ENCODE measurements around the gene MYO5B.

MYO5B gene

GRCh38 chr18:49973592-49973991 is 221.4 kb downstream of the MYO5B start:
- H3K36me3 Mint-ChIP-seq (ENCODE audit: low read depth), result no peaks in the 10 kb centered on the region
- H3K4me3 Mint-ChIP-seq, result no peak overlapping the region
- intact Hi-C loops (cut with micrococcal nuclease), result no loop called here
- no peaks in the 10 kb centered on the region for H3K27me3 Mint-ChIP-seq
- H3K4me1 Mint-ChIP-seq (ENCODE audit: low read depth), result no peaks in the 10 kb centered on the region
- H3K27ac Mint-ChIP-seq, result no peak overlapping the region
- H3K9me3 Mint-ChIP-seq, result no peaks in the 10 kb centered on the region

GRCh38 chr18:49972535-49972934 is 222.4 kb downstream of the MYO5B start:
- H3K4me3 Mint-ChIP-seq, result no peak overlapping the region
- no peaks in the 10 kb centered on the region for H3K4me1 Mint-ChIP-seq (ENCODE audit: low read depth)
- no peaks in the 10 kb centered on the region for H3K36me3 Mint-ChIP-seq (ENCODE audit: low read depth)
- intact Hi-C loops (cut with micrococcal nuclease), result no loop called here
- no peaks in the 10 kb centered on the region for H3K9me3 Mint-ChIP-seq
- H3K27me3 Mint-ChIP-seq, result no peaks in the 10 kb centered on the region
- no peak overlapping the region for H3K27ac Mint-ChIP-seq

GRCh38 chr18:49971462-49971861 is 223.5 kb downstream of the MYO5B start:
- Mint-ChIP-seq H3K4me1 (ENCODE audit: low read depth) (no peaks in the 10 kb centered on the region), H3K36me3 (ENCODE audit: low read depth) (no peaks in the 10 kb centered on the region), H3K27me3 (no peaks in the 10 kb centered on the region), H3K9me3 (no peaks in the 10 kb centered on the region), H3K4me3 (no peak overlapping the region), H3K27ac (no peak overlapping the region)
- intact Hi-C loops (cut with micrococcal nuclease), result no loop called here

- Mint-ChIP-seq H3K27me3 (no peaks in the 10 kb centered on the region), H3K27ac (no peak overlapping the region), H3K4me1 (ENCODE audit: low read depth) (no peaks in the 10 kb centered on the region), H3K9me3 (no peaks in the 10 kb centered on the region), H3K4me3 (no peak overlapping the region), H3K36me3 (ENCODE audit: low read depth) (no peaks in the 10 kb centered on the region)
- intact Hi-C loops (cut with micrococcal nuclease), result no loop called here
Measured at GRCh38 chr18:49970319-49970718, 224.6 kb downstream of the MYO5B start.

- no peaks in the 10 kb centered on the region for H3K4me1 Mint-ChIP-seq (ENCODE audit: low read depth)
- no peaks in the 10 kb centered on the region for H3K27me3 Mint-ChIP-seq
- H3K4me3 Mint-ChIP-seq, result no peak overlapping the region
- no peaks in the 10 kb centered on the region for H3K9me3 Mint-ChIP-seq
- intact Hi-C loops (cut with micrococcal nuclease), result no loop called here
- H3K36me3 Mint-ChIP-seq (ENCODE audit: low read depth), result no peaks in the 10 kb centered on the region
- H3K27ac Mint-ChIP-seq, result no peak overlapping the region
Measured at GRCh38 chr18:49968644-49969309, 226.2 kb downstream of the MYO5B start.

GRCh38 chr18:49967636-49968313 is 227.2 kb downstream of the MYO5B start:
- Mint-ChIP-seq H3K9me3 (no peaks in the 10 kb centered on the region), H3K27me3 (no peaks in the 10 kb centered on the region), H3K36me3 (ENCODE audit: low read depth) (no peaks in the 10 kb centered on the region), H3K4me3 (no peak overlapping the region), H3K27ac (no peak overlapping the region), H3K4me1 (ENCODE audit: low read depth) (no peaks in the 10 kb centered on the region)
- intact Hi-C loops (cut with micrococcal nuclease), result no loop called here

- Mint-ChIP-seq H3K27ac (no peak overlapping the region), H3K27me3 (no peaks in the 10 kb centered on the region), H3K4me3 (no peak overlapping the region), H3K4me1 (ENCODE audit: low read depth) (no peaks in the 10 kb centered on the region), H3K36me3 (ENCODE audit: low read depth) (no peaks in the 10 kb centered on the region), H3K9me3 (no peaks in the 10 kb centered on the region)
- intact Hi-C loops (cut with micrococcal nuclease), result no loop called here
Measured at GRCh38 chr18:49967171-49967570, 227.8 kb downstream of the MYO5B start.

- Mint-ChIP-seq H3K36me3 (ENCODE audit: low read depth) (no peaks in the 10 kb centered on the region), H3K4me3 (no peak overlapping the region), H3K27ac (no peak overlapping the region), H3K27me3 (no peaks in the 10 kb centered on the region), H3K9me3 (no peaks in the 10 kb centered on the region), H3K4me1 (ENCODE audit: low read depth) (no peaks in the 10 kb centered on the region)
- intact Hi-C loops (cut with micrococcal nuclease), result no loop called here
Measured at GRCh38 chr18:49966090-49966489, 228.9 kb downstream of the MYO5B start.

GRCh38 chr18:49963217-49963616 is 231.7 kb downstream of the MYO5B start:
- peaks cover 9% of the 10 kb centered on the region for H3K27me3 Mint-ChIP-seq
- no peak overlapping the region for H3K27ac Mint-ChIP-seq
- intact Hi-C loops (cut with micrococcal nuclease), result no loop called here
- no peaks in the 10 kb centered on the region for H3K36me3 Mint-ChIP-seq (ENCODE audit: low read depth)
- no peaks in the 10 kb centered on the region for H3K9me3 Mint-ChIP-seq
- no peaks in the 10 kb centered on the region for H3K4me1 Mint-ChIP-seq (ENCODE audit: low read depth)
- H3K4me3 Mint-ChIP-seq, result no peak overlapping the region

- no peak overlapping the region for H3K27ac Mint-ChIP-seq
- intact Hi-C loops (cut with micrococcal nuclease), result no loop called here
- H3K9me3 Mint-ChIP-seq, result no peaks in the 10 kb centered on the region
- peaks cover 11% of the 10 kb centered on the region for H3K27me3 Mint-ChIP-seq
- no peak overlapping the region for H3K4me3 Mint-ChIP-seq
- H3K36me3 Mint-ChIP-seq (ENCODE audit: low read depth), result no peaks in the 10 kb centered on the region
- H3K4me1 Mint-ChIP-seq (ENCODE audit: low read depth), result no peaks in the 10 kb centered on the region
Measured at GRCh38 chr18:49961271-49961670, 233.7 kb downstream of the MYO5B start.

GRCh38 chr18:49960376-49960775 is 234.6 kb downstream of the MYO5B start:
- intact Hi-C loops (cut with micrococcal nuclease), result no loop called here
- no peaks in the 10 kb centered on the region for H3K4me1 Mint-ChIP-seq (ENCODE audit: low read depth)
- no peak overlapping the region for H3K27ac Mint-ChIP-seq
- H3K27me3 Mint-ChIP-seq, result peaks cover 11% of the 10 kb centered on the region
- H3K4me3 Mint-ChIP-seq, result no peak overlapping the region
- no peaks in the 10 kb centered on the region for H3K36me3 Mint-ChIP-seq (ENCODE audit: low read depth)
- no peaks in the 10 kb centered on the region for H3K9me3 Mint-ChIP-seq

- Mint-ChIP-seq H3K4me1 (ENCODE audit: low read depth) (no peaks in the 10 kb centered on the region), H3K27ac (no peak overlapping the region), H3K27me3 (peaks cover 11% of the 10 kb centered on the region), H3K36me3 (ENCODE audit: low read depth) (no peaks in the 10 kb centered on the region), H3K4me3 (no peak overlapping the region), H3K9me3 (no peaks in the 10 kb centered on the region)
- intact Hi-C loops (cut with micrococcal nuclease), result no loop called here
Measured at GRCh38 chr18:49959176-49959575, 235.8 kb downstream of the MYO5B start.

GRCh38 chr18:49955263-49955662 is 239.7 kb downstream of the MYO5B start:
- intact Hi-C loops (cut with micrococcal nuclease), result no loop called here
- Mint-ChIP-seq H3K27ac (no peak overlapping the region), H3K4me1 (ENCODE audit: low read depth) (no peaks in the 10 kb centered on the region), H3K4me3 (no peak overlapping the region), H3K9me3 (no peaks in the 10 kb centered on the region), H3K27me3 (peaks cover 10% of the 10 kb centered on the region), H3K36me3 (ENCODE audit: low read depth) (no peaks in the 10 kb centered on the region)

- Mint-ChIP-seq H3K9me3 (no peaks in the 10 kb centered on the region), H3K27ac (no peak overlapping the region), H3K36me3 (ENCODE audit: low read depth) (no peaks in the 10 kb centered on the region), H3K4me1 (ENCODE audit: low read depth) (no peaks in the 10 kb centered on the region), H3K27me3 (peaks cover 3% of the 10 kb centered on the region), H3K4me3 (no peak overlapping the region)
- intact Hi-C loops (cut with micrococcal nuclease), result no loop called here
Measured at GRCh38 chr18:49953391-49953790, 241.6 kb downstream of the MYO5B start.

GRCh38 chr18:49949951-49950395 is 245.0 kb downstream of the MYO5B start:
- Mint-ChIP-seq H3K9me3 (no peaks in the 10 kb centered on the region), H3K27ac (no peak overlapping the region), H3K4me1 (ENCODE audit: low read depth) (no peaks in the 10 kb centered on the region), H3K4me3 (no peak overlapping the region), H3K36me3 (ENCODE audit: low read depth) (no peaks in the 10 kb centered on the region), H3K27me3 (peaks cover 2% of the 10 kb centered on the region)
- intact Hi-C loops (cut with micrococcal nuclease), result no loop called here

All from dendritic cell treated with granulocyte-macrophage colony-stimulating factor and Interleukin-4, amounts not matched to agents 40 ng/mL and 50 ng/mL, for 4 days (primary cell).